Astrocyte of the hippocampus (primary cell): Measurements from ENCODE around the gene AXL.

Experiments used
- DNase-seq: peaks from one replicate; pipeline ENCODE4 v3.0.0; 2011; ENCODE audit warnings: low read depth, low spot score

Gene AXL

DNA sequence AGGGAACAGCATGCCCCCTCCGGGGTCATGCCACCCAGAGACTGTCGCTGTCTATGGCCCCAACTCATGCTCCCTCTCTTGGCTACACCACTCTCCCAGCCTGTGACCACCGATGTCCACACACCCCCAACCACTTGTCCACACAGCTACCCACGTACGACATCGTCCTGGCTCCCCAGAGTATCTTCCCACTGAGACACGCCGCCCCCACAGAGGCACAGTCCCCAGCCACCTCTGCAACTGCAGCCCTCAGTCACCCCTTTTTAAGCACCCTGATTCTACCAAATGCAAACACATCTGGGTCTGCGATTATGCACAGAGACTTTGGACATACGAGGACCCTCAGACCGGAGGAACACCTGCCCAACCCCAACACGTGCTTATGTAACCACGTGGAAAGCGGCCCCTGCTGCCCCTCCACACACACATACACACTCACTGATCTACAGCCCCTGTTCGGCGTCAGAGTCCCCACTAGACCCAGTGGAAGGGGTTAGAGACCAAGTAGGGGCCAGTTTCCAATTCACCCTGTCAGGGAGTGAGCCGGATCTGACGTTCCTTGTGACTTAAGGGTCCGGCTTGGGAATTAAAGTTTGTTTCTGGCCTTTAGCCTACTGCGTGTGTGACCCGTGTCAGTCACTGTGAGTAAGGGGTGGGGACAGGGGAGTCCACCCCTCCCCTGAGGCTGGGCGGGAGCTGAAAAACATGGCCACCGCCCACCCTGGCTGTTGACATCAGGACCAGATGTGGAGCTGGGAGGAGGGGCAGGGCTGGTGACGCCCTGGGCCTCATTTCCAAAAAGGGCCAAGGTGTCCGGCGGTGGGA, 11.9 kb upstream of the AXL start:
- no peak for DNase-seq

DNA sequence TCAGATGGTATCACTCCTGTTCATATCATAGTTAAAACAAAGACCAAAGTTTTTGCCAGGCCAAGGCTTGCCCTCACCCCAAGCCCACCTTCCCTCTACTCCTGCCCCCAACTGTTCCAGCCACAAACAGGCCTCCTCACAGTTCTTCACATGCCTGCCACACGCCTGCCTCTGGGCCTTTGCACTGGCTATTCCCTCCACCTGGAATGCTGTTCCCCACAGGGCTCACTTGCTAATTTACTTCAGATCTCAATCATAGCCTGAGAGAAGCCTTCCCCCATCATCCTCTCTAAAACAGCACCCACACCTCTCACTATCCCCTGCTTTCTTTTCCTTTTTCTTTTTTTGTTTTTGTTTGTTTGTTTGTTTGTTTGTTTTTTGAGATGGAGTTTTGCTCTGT, 4.9 kb upstream of the AXL start:
- DNase-seq: no peak

DNA sequence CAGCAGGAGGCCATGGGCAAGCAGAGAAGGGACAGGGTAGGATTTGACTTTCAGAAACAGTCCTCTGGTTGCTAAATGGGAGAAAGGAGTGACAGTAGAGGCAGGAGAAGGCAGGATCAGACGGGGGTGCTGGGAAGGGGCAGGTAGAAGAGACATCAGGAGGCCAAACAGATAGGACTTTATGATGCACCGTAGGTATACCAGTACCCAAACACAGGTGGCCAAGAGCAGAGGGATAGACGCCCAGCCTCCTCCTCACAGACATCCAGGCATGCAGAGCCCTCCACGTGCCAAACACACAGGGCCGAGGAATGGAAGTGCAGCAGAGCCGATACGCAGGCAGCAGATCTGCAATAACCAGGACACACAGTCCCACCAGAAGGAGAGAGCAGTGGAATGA, 1.3 kb upstream of the AXL start:
- no peak for DNase-seq

DNA sequence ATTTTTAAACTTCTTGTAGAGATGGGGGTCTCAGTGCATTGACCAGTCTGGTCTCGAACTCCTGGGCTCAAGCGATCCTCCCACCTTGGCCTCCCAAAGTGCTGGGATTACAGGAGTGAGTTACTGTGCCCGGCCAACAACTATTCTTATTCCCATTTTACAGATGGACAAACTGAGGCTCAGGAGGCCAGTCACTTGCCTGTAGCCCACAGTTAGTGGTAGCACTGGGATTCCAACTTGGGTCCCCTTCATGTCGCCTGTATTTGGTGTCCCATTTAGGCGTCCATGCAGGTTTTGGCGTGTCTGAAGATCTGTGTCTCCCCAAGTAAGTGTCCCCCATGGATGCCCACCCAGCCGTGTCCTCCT, 791 bp upstream of the AXL start:
- DNase-seq: no peak

DNA sequence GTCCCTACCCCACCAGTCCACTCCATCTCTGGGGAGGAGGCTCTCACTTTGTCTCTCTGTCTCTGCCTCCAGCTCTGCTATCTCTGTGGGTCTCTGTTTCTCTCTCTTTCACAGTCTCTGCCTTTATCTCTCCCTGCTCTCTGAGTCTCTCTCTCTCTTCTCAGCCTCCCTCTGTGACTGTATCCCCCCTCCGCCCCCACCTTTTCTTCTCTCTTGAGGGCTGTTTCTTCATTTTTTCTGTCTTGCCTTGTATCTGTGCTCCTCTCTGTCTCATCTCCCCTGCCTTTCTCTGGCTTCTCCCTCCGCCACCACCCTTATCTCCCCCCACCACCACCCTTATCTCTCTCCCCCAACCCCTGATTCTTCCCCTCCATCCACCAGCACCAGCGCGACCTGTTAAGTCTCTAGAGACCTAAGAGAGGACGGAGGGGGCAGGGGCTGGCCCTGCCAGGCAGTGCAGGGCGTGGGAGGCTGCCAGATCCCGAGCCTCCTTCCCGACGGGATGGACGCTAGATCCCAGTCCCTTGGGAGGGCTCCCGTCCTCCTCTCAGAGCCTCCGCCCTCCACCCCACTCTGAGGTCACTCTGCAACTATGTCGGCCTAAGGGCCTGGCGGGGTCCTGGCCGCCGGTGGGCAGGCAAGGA, 1.0 kb downstream of the AXL start:
- peak; percentile 74 for DNase-seq

DNA sequence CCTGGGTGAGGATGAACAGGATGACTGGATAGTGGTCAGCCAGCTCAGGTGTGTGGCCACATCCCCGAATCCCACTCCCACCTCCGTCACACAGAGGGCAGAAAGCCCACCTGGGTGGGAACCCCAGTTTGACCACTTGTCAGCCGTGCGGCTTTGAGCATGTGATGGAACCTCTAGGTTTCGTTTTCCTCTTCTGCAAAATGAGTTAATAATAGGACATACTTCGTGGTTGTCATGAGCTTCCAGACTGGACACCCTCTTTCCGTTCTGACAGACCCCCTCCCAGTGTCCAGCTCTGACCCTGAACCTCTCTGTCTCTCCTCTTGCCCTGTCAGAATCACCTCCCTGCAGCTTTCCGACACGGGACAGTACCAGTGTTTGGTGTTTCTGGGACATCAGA, 1.8 kb downstream of the AXL start:
- no peak for DNase-seq

DNA sequence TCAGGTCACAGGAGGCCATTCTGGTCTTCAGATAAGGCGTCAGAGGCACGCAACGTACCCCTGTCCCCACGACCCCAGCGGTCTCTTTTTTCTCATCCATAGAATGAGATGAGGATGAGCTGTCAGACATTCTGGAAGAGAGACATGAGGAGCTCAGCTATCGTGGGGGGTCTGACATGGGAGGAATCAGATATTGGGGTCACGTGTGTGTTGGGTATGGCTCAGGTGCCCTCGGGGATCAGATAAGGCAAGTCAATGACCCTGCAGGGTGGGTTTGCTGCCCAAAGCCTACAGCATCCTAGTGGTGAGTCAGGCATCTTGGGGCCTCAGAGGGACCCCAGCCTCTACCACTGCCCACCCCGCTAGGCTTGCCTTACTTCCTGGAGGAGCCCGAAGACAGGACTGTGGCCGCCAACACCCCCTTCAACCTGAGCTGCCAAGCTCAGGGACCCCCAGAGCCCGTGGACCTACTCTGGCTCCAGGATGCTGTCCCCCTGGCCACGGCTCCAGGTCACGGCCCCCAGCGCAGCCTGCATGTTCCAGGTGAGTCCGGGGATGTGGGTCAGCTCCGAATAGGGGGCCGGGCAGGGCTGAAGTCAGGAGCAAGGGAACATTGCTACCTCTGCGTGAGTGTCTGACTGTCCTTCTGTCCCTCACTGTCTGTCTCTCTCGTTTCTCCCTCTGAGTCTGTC, 2.6 kb downstream of the AXL start:
- DNase-seq: no peak

DNA sequence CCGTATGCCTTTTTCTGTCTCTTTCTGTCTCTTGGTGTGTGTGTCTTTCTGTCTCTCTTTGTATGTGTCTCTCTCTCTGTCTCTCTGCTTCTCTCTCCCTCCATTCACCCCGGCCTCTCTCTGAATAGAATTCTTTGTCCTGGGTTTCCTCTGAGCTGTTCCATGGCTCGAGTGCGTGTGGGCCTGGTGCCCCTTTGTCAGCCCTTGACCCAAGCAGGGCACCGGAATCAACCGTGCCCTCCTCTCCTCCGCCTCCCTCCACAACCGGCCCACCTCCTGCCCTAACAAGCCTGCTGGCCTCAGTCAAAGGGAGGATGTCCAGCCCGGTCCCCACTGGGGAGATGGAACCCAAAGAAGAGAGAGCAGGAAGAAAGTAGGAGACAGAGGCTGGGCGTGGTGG, 3.2 kb downstream of the AXL start:
- no peak for DNase-seq

DNA sequence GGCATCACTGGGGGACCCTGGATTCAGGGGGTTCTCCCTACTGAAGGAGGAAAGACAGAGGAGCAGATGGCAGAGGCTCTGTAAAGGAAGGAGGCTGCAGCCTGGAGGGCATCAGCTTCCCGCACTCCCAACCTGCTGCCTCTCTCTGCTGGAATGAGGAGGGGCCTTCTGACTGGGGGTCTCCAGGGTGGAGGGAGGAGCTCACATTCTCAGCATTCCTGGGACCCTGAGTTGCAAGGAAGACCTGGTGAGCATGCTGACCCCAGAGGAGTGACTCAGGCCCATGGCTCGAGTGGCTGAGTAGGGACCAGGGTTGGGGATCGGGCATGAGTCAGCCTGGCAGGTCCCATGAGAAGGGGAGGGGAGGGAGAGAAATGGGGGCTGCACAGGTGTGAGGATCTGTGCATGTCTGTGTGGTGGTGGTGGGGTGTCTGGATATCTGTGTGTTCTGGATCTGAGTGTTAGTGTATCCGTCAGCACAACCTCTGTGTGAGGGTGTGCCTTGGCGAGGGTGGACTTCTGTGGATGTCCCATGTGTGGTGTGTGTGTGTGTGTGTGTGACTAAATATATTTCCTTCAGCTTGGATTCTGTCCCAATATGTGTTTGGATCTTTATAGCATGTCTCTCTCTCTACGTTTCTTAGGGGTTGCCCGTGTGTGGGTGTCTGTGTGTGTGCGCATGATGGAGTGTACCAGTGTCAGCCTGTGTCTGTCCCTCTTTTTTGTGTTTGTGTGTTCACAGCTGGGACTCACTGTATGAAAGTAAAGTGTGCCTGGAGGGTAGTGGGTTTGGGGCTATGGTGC, 4.6 kb downstream of the AXL start:
- DNase-seq: peak; percentile 93

DNA sequence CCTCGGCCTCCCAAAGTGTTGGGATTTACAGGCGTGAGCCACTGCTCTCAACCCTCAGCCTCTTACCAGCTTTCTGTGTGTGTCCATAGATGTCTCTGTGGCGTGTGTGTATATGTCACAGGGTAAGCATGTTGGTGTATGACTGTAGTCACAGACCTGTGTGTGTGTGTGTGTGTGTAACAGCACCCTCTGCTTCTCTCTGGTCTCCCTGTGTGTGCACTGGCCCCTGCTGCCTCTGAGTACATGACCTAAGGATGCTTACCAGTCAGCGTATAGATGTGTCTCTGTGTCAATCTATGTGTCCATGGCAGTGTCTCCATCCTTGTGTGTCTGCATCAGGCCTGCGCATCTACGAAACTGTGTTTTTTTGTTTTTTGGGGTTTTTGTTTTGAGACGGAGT, 5.6 kb downstream of the AXL start:
- DNase-seq: no peak

DNA sequence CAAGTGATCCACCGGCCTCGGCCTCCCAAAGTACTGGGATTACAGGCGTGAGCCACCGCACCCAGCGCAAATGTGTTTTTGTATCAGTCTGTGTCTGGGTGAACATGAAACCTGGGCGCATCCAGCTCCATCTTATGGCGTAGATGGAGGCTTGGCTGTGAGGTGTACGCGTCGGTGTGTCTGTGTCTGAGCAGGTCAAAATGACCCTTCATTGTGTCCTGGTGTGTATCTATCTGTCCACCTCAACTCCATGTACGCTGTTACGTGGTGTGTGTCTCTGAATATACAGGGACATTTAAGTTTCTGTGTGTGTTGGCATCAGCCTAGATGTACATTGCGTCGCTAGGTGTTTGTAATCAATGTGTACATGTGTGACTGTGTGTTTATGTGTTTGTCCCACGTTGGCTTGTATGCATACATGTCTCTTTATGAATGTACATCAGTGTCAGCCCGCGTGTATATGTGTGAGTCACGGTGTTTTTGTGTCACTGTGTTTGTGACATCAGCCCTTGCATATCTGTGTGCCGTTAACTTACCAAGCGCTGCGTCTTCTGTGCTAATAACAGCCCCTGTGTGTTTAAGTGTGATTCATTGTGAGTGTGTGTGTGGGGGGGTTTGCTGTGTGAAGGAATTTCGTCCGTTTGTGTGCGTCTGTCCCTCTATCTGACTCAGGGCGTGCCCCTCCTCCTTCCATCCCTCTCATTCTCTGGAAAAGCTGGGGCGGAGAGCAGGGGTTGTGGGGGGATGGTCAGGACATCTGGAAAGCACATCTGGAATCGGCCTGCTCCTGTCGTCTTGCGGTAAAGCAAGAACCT, 6.4 kb downstream of the AXL start:
- peak; percentile 96 for DNase-seq

DNA sequence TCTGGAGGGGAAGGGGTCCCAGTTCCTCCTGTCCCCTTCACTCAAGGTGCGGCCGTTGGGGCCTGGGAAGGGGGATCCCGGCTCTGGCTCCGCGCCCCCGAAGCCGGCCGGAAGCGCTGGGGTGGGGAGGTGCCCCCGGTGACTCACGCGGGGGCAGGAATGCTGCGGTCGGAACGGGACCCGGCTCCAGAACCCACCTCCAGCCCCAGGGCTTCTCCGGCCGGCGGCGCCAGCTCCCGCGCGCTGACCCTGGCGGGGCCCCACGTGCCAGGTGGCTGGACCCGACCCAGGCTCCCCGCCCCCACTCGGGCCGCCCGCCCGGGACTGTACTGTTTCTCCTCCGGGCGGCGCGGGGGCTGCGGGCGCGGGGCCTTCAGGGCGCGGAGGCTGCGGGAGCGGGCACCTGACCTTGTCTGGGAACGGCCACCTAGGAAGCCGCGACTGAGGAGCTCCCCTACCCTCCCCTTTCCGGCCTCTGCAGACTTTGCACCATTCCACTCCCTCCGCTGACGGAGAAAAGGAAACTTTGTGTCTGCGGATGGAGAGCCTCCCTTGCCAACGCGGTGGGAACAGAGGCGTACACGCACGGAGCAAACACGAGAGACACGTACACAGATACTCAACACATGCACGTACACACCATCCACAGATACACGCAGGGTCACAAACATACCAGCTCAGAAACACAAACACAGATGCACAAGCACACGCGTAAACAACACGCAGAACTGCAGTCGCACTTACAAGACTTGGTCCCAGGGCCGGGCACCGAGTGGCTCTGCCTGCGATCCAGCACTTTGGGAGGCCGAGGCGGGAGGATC, 7.2 kb downstream of the AXL start:
- peak; percentile 96 for DNase-seq

DNA sequence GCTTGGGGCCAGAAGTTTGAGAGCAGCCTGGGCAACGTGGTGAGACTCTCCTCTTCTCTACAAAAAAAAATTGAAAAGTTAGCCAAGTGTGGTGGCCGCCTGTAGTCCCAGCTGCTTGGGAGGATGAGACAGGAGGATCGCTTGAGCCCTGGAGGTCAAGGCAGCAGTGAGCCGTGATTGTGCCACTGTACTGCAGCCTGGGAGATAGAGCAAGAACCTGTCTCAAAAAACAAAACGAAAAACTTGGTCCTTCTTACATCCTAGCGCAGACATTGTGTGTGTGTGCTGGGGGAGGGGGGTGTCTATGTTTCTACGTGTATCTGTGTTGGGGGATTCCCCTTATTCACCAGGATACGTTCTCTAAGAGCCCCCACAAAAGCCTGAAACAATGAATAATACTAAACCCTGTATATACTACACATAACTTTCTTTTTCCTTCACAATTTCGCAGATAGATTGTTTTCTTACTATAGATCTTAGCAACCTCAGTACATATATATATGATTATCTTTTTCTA, 7.9 kb downstream of the AXL start:
- DNase-seq: no peak

DNA sequence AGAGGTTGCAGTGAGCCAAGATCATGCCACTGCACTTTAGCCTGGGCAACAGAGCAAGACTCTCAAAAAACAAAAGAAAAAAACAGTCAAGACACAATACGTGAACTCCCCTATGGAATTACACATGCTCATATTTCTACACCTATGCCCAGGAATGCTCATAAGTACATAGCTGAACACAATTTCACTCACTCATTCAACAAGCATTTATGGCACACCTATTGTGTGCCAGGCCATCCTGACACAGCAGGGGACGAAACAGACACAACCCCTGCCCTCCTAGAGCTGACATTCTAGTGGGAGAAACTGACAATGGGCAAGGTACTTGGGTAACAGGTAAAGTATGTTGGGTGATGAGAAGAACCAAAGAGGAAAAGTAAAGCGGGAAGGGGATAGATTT, 9.5 kb downstream of the AXL start:
- DNase-seq: no peak

DNA sequence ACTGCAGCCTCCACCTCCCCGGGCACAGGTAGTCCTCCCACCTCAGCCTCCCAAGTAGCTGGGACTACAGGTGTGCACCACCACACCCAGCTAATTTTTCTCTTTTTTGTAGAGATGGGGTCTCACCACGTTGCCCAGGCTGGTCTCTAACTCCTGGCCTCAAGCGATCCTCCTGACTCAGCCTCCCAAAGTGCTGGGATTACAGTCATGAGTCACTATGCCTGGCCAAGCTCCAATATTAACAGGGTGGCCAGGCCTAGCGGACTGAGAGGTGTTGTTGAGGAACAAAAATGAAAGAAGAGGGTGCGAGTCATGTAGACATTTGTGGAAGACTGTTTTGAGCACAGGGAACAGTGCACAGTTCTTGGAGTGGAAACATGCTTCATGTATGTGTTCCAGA, 10.3 kb downstream of the AXL start:
- DNase-seq: peak; percentile 27

DNA sequence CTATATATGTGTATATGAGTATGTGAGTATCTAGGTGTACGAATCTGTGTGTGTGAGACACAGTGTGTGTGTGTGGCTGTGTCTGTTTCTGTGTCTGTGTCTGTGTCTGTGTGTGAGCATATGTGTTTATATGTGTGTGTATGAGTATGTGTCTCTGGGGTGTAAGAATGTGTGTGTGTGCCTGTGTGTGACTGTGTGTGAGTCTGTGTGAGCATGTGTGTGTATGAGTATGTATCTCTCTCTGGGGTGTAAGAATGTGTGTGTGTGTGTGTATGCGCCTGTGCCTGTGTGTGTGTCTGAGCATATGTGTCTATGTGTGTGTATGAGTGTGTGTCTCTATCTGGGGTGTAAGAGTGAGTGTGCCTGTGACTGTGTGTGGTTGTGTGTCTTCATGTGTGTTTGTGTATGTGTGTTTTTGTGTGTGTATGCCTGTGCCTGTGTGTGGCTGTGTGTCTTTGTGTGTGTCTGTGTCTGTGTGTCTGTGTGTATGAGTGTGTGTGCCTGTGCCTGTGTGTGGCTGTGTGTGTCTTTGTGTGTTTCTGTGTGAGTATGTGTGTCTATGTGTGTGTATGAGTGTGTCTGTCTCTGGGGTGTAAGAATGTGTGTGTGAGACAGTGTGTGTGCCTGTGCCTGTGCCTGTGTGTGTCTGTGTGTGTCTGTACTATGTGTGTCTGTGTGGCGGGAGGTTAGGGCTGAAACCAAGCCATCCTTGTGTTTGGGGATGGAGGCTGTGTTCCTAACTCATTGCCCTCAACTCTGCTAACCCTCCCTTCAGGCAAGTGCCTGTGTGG, 11.2 kb downstream of the AXL start:
- DNase-seq: no peak

DNA sequence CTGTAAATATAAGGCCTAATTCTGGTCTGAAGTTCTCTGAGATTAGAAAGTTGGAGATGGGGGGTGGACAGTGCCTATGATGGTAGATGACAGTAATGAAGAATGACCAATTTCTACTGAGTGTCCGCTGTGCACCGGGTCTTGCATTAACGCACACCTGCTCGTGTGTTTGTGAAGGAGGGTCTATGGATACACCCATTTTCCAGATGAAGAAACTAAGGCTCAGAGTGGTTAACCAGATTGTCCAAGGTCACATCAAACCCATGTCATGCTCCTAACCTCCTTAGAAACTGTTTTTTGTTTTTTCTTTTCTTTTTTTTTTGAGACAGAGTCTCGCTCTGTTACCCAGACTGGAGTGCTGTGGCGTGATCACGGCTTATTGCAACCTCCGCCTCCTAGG, 13.7 kb downstream of the AXL start:
- DNase-seq: no peak

DNA sequence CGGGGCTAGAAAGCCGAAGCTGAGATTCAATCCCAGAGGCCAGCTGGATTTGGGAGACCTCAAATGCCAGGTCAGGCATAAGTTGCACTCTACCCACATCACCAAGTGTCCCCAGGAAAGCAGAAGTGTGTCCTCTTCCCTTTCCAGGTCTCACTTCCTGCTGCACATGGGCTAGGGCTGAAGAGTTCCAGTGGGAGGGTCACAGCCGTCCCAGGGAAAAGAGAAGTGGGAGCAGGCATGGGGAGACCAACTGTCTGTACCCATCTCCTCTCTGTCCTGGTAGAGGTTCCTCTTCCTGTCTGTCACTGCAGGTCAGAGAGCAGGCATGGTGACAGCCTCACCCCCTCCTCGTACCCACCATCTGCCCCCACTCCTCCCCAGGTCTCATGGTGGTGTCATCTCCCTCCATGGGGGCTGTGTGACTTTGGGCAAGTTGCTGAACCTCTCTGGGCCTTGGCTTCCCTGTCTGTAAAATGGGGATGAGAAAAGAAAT, 14.8 kb downstream of the AXL start:
- no peak for DNase-seq

DNA sequence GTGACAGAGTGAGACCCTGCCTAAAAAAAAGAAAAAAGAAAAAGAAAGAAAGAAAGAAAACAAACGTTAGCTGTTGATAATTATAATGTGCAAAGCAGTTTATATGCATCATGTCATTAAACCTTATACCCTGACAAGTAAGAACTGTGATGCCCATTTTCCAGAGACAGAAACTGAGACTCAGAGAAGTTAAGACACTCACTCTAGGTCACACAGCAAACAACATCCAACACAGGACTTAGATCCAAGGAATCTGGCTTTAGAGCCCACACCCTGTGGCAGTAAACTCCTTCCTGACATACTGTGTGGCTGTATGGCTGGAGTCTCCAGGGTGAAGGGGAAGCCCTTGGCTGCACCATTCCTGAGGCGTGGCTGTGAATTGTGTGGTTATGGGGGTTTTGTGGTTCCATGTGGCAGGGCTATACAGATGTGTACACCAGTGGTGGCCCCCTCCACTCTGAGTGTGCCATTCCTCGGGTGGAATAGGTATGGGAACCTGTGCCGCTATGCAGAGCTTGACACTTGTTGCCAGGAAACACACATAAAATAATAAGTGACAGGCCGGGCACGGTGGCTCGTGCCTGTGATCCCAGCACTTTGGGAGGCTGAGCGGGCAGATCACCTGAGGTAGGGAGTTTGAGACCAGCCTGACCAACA, 15.6 kb downstream of the AXL start:
- DNase-seq: no peak
